Measurements from ENCODE around the gene RING1. TPM values are rescaled to one million over a fixed set of nuclear protein-coding genes. Genes with fewer than 3 reads are reported as not detected.

The RING1 gene
- total RNA-seq, 1 experiment from 2014 or later, result 31.0 TPM

GRCh38 chr6:33183071-33183683, 25.1 kb upstream of the RING1 start:
- Histone ChIP-seq H3K9me3 (ENCODE audit: control insufficient read depth, low read depth, low read length) (no peaks in the 10 kb centered on the region), H3K4me1 (ENCODE audit: insufficient read depth, low read length) (no peaks in the 10 kb centered on the region; the same call in 1 of the 2 replicates), H4K5ac (ENCODE audit: insufficient read length, low read depth, low read length) (no peak overlapping the region), H3K56ac (ENCODE audit: insufficient read length, low read depth, low read length) (no peak overlapping the region), H3K27ac (ENCODE audit: insufficient read length, low read depth, low read length) (no peak overlapping the region), H3K79me2 (ENCODE audit: insufficient read depth, low read length) (no peaks in the 10 kb centered on the region), H3K79me1 (ENCODE audit: insufficient read depth, low read depth, low read length, poor library complexity, severe bottlenecking) (no peaks in the 10 kb centered on the region), H2BK12ac (ENCODE audit: insufficient read length, low read depth, low read length) (no peak overlapping the region), H2AK5ac (ENCODE audit: insufficient read length, low read length) (no peak overlapping the region), H3T11ph (ENCODE audit: low read length) (no peak overlapping the region), H3K4me2 (ENCODE audit: insufficient read depth, insufficient read length, low read length) (no peak overlapping the region), H3K18ac (ENCODE audit: insufficient read length, low read depth, low read length) (no peak overlapping the region), H4K91ac (ENCODE audit: insufficient read length, low read depth, low read length) (no peak overlapping the region), H3K14ac (ENCODE audit: insufficient read depth, low read length) (no peak overlapping the region; the same call in 1 of the 2 replicates), H3K23me2 (ENCODE audit: insufficient read length, low read depth, low read length, poor library complexity, severe bottlenecking) (no peaks in the 10 kb centered on the region), H3K4ac (ENCODE audit: low read depth, low read length) (no peak overlapping the region), H2BK20ac (ENCODE audit: low read depth, low read length, poor library complexity, severe bottlenecking) (no peak overlapping the region), H4K8ac (replicated peaks; ENCODE audit: insufficient read length, low read depth, low read length) (no peak overlapping the region), H3K23ac (ENCODE audit: insufficient read length, low read depth, low read length) (no peak overlapping the region), H4K20me1 (ENCODE audit: control insufficient read depth, insufficient read depth, insufficient read length) (no peaks in the 10 kb centered on the region), H2BK120ac (ENCODE audit: low read depth, low read length, poor library complexity, severe bottlenecking) (no peak overlapping the region), H3K27me3 (ENCODE audit: insufficient read depth, low read length) (no peaks in the 10 kb centered on the region; the same call in 1 of the 2 replicates), H2AFZ (ENCODE audit: low read length) (no peak overlapping the region), H3K9ac (ENCODE audit: extremely low read depth, insufficient read length, low read length) (no peak overlapping the region), H2BK15ac (ENCODE audit: low read depth, low read length) (no peak overlapping the region), H2BK5ac (ENCODE audit: insufficient read length, low read length) (no peak overlapping the region)
- H3K4me3 Mint-ChIP-seq, result no peak overlapping the region
- no peak for DNase-seq
- H3K27me3 Mint-ChIP-seq (ENCODE audit: low read depth), result peaks cover 44% of the 10 kb centered on the region
- H3K4me1 Mint-ChIP-seq, result peaks cover 3 to 12% of the 10 kb centered on the region in 2 experiments
- peaks cover 0 to 2% (median 0%) of the 10 kb centered on the region in 3 experiments; a peak in 3 of 7 replicates for H3K36me3 Mint-ChIP-seq (ENCODE audit: insufficient read depth in 1 of 3, low read depth in 3 of 3)
- no CpG with 5 or more reads among the region's 5 CpGs for WGBS (ENCODE audit: extremely low coverage, insufficient read length, low lambda C conversion rate)
- no peaks in the 10 kb centered on the region; a peak in 1 of 5 replicates for H3K9me3 Mint-ChIP-seq
- H3K27ac Mint-ChIP-seq, result no peak overlapping the region
- TF ChIP-seq CTCF (conservative IDR thresholded peaks at IDR 0.05), result no peak
